Esophagus muscularis mucosa (tissue), 4 donors: Measurements from ENCODE around the gene RMDN2. TPM values are rescaled to one million over a fixed set of nuclear protein-coding genes. Genes with fewer than 3 reads are reported as not detected.

ENCODE experiments used
- DNase-seq: peaks from one replicate; pipeline ENCODE4 v3.0.0-alpha.2; 2017; ENCODE audit errors: extremely low spot score
- H3K27ac ChIP-seq, 4 donors: fragments of 200-600 bp; sonication (generic); replicated peaks in 1 of 4; 1 replicate in 3 of 4; 2 replicates in 1 of 4; pipeline ENCODE4 v1.5.1; 2016 to 2019; ENCODE audit warnings: mild to moderate bottlenecking in 1 of 4
- H3K27me3 ChIP-seq, 4 donors: fragments of 200-600 bp; sonication (generic); one replicate each; pipeline versions ENCODE4 v1.5.1 to v1.6.0; 2016 to 2019
- H3K36me3 ChIP-seq, 4 donors: fragments of 200-600 bp; sonication (generic); one replicate each; pipeline ENCODE4 v1.5.1; 2016 to 2019
- H3K4me1 ChIP-seq, 4 donors: fragments of 200-600 bp; sonication (generic); one replicate each; pipeline ENCODE4 v1.5.1; 2016 to 2019
- H3K4me3 ChIP-seq, 4 donors: fragments of 200-600 bp; sonication (generic); 1 replicate in 2 of 4; 2 replicates in 2 of 4; pipeline ENCODE4 v1.5.1; 2016 to 2019; ENCODE audit warnings: mild to moderate bottlenecking in 4 of 4, moderate library complexity in 1 of 4
- H3K9me3 ChIP-seq, 4 donors: fragments of 200-600 bp; sonication (generic); 1 replicate in 3 of 4; 2 replicates in 1 of 4; pipeline ENCODE4 v1.5.1; 2016 to 2019
- EP300 ChIP-seq: sonication (generic); formaldehyde crosslinking; IDR thresholded peaks from one replicate; pipeline ENCODE4 v1.6.1; 2017; ENCODE audit warnings: antibody characterized with exemption
- POLR2A ChIP-seq: fragments of 450-650 bp; IDR thresholded peaks from one replicate; pipeline ENCODE4 v1.6.1; 2017; ENCODE audit warnings: antibody characterized with exemption, moderate library complexity, mild to moderate bottlenecking, low read depth
- POLR2AphosphoS5 ChIP-seq, 2 donors: sonication (generic); formaldehyde crosslinking; IDR thresholded peaks; one replicate each; pipeline ENCODE4 v1.6.1; 2017; ENCODE audit warnings: antibody characterized with exemption in 2 of 2
- WGBS: methylation state at CpG from one replicate; pipeline ENCODE4 v1.1.5; 2018; 5-methylcytosine and 5-hydroxymethylcytosine counted together
- intact Hi-C: fragments of 100-400 bp; cut with DNase I; formaldehyde crosslinking; loops from one replicate; pipeline ENCODE4 v1.15.1; 2023
- total RNA-seq, 4 donors: library from RNA; depleted of rRNA; stranded (reverse); fragments of >200 nt; gene quantifications; one replicate each; pipeline versions ENCODE4 v1.1.0 to v1.2.1, GENCODE V29; 2016
- TF ChIP-seq, protein P1 (sequence below), 3 experiments: fragments of 200-600 bp in 2 of 3; fragments of 450-650 bp in 1 of 3; sonication (generic) in 2 of 3; IDR thresholded peaks; one replicate each; pipeline ENCODE4 v1.5.1; 2017 to 2019; ENCODE audit warnings: antibody characterized with exemption in 3 of 3, mild to moderate bottlenecking in 2 of 3, moderate library complexity in 1 of 3

Gene RMDN2
- total RNA-seq, 4 donors from 2014 or later = 11.0 to 22.8 (median 13.2) TPM

- DNase-seq = no peak
- TF ChIP-seq EP300 (peak; percentile 74), POLR2AphosphoS5 (IDR thresholded peaks at IDR 0.05) (peak; percentile 91 to 93), POLR2A (no peak)
- 38% methylated on average over 3 of the region's 3 CpGs for WGBS
- Histone ChIP-seq H3K27me3 (no peaks in the 10 kb centered on the region), H3K36me3 (no peaks in the 10 kb centered on the region), H3K4me3 (peak overlapping the region in 1 of 4 donors; percentile 9), H3K4me1 (peaks cover 12 to 49% (median 41%) of the 10 kb centered on the region in 4 donors), H3K9me3 (no peaks in the 10 kb centered on the region), H3K27ac (peak overlapping the region; percentile 73 to 80 (median 78))
- intact Hi-C loops = no loop called here
Observed at GRCh38 chr2:37916512-37917082, 8.5 kb upstream of the RMDN2 start.

DNA sequence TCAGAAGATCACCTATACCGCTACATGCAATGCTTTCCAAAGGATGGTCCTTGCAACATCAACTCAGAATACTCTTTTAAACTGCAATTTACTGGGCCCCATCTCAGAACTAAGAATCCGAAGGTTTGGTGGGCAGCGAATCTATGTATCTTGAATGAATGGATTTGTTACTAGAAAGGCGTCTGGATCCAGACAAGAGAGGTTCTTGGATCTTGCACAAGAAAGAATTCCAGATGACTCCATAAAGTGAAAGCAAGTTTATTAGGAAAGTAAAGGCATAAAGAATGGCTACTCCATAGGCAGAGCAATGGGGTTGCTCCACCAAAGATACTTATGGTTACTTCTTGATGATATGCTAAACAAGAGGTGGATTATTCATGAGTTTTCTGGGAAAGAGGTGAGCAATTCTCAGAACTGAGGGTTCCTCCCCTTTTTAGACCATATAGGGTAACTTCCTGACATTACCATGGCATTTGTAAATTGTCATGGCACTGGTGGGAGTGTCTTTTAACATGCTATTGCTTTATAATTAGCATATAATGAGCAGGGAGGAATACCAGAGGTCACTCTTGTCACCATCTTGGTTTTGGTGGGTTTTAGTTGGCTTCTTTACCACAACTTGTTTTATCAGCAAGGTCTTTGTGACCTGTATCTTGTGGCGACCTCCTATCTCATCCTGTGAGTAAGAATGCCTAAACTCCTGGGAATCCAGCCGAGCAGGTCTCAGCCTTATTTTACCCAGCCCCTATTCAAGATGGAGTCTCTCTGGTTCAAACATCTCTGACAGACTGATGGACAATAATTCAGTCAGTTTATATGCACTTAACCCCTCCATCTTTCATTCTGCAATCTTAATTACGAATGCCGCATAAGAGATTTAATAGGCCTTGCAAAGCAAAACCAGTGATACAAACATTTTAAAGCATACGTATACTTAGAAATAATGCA is 7.5 kb upstream of the RMDN2 start:
- intact Hi-C loops = no loop called here
- DNase-seq = no peak
- peaks cover 12 to 42% (median 33%) of the 10 kb centered on the region in 4 donors for H3K4me1 ChIP-seq
- H3K4me3 ChIP-seq = peak overlapping the region in 2 of 4 donors; percentile 8 to 9
- H3K27me3 ChIP-seq = no peaks in the 10 kb centered on the region
- WGBS = 72% methylated on average over 9 of the region's 9 CpGs
- no peaks in the 10 kb centered on the region for H3K9me3 ChIP-seq
- H3K27ac ChIP-seq = peak overlapping the region; percentile 73 to 80 (median 78)
- H3K36me3 ChIP-seq = no peaks in the 10 kb centered on the region
- TF ChIP-seq POLR2AphosphoS5 (IDR thresholded peaks at IDR 0.05) = no peak
- TF ChIP-seq POLR2A = no peak
- TF ChIP-seq, protein P1, sequence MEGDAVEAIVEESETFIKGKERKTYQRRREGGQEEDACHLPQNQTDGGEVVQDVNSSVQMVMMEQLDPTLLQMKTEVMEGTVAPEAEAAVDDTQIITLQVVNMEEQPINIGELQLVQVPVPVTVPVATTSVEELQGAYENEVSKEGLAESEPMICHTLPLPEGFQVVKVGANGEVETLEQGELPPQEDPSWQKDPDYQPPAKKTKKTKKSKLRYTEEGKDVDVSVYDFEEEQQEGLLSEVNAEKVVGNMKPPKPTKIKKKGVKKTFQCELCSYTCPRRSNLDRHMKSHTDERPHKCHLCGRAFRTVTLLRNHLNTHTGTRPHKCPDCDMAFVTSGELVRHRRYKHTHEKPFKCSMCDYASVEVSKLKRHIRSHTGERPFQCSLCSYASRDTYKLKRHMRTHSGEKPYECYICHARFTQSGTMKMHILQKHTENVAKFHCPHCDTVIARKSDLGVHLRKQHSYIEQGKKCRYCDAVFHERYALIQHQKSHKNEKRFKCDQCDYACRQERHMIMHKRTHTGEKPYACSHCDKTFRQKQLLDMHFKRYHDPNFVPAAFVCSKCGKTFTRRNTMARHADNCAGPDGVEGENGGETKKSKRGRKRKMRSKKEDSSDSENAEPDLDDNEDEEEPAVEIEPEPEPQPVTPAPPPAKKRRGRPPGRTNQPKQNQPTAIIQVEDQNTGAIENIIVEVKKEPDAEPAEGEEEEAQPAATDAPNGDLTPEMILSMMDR (IDR thresholded peaks at IDR 0.05) = no peak
- TF ChIP-seq EP300 = no peak

DNA sequence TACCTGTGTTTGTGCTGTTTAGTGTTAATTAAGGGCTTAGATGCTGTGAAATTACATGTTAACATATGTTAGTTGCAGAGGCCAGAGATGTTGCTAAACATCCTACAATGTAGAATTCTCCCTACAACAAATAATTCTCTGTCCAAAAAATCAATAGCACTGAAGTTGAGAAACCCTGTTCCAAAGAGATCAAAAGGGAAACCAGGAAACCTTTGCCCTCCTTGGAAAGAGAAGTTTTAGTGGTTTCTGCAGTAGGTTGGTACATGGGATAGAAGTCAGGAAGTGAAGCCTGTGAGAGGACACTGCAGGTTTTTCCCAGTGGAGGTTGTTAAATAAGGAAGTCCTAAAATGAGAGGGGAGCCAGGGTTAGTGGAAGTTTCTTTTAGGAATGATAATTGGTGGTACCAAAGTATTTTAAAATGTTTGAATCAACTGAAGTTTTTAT is 6.3 kb upstream of the RMDN2 start:
- Histone ChIP-seq H3K27me3 (no peaks in the 10 kb centered on the region), H3K4me1 (peaks cover 12 to 43% (median 33%) of the 10 kb centered on the region in 4 donors), H3K36me3 (no peaks in the 10 kb centered on the region), H3K9me3 (no peaks in the 10 kb centered on the region), H3K4me3 (no peak overlapping the region), H3K27ac (peak overlapping the region in 1 of 4 donors; percentile 79)
- intact Hi-C loops = no loop called here
- TF ChIP-seq POLR2A = no peak
- TF ChIP-seq, protein P1 (IDR thresholded peaks at IDR 0.05) = no peak
- TF ChIP-seq POLR2AphosphoS5 (IDR thresholded peaks at IDR 0.05) = no peak
- TF ChIP-seq EP300 = no peak
- DNase-seq = no peak

- H3K4me1 ChIP-seq = peaks cover 12 to 52% (median 40%) of the 10 kb centered on the region in 4 donors
- H3K27me3 ChIP-seq = no peaks in the 10 kb centered on the region
- no peak overlapping the region for H3K4me3 ChIP-seq
- no peak for DNase-seq
- intact Hi-C loops = no loop called here
- H3K36me3 ChIP-seq = no peaks in the 10 kb centered on the region
- H3K27ac ChIP-seq = no peak overlapping the region
- TF ChIP-seq, protein P1 (IDR thresholded peaks at IDR 0.05) = no peak
- no peaks in the 10 kb centered on the region for H3K9me3 ChIP-seq
- WGBS = 91% methylated on average over 2 of the region's 2 CpGs
Observed at GRCh38 chr2:37919631-37920032, 5.5 kb upstream of the RMDN2 start.

DNA sequence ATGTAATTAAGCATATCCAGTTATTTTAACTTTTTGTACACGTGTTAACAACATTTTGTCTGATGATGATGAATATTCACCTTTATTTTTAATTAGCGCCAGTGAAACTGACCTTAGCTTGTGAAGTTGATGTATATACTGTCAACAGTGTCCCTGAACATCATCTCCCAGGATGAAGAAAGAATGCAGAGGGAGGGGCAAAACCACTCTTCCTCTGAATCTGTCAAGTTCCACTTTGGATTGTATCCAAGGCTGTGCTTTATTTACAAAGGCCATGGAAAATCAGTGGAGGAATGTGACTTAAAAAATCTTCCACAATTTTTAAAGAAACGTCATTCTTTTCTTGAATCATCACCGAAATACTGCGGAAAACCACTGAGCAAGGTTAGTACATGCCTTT is 4.5 kb upstream of the RMDN2 start:
- no peak for DNase-seq
- H3K36me3 ChIP-seq = no peaks in the 10 kb centered on the region
- no peak for TF ChIP-seq POLR2A
- no peak for TF ChIP-seq POLR2AphosphoS5 (IDR thresholded peaks at IDR 0.05)
- TF ChIP-seq, protein P1 (IDR thresholded peaks at IDR 0.05) = no peak
- TF ChIP-seq EP300 = no peak
- no peaks in the 10 kb centered on the region for H3K27me3 ChIP-seq
- H3K27ac ChIP-seq = no peak overlapping the region
- peaks cover 12 to 52% (median 43%) of the 10 kb centered on the region in 4 donors for H3K4me1 ChIP-seq
- no peak overlapping the region for H3K4me3 ChIP-seq
- H3K9me3 ChIP-seq = no peaks in the 10 kb centered on the region
- intact Hi-C loops = no loop called here
- 70% methylated on average over 5 of the region's 5 CpGs for WGBS
